ENCODE data around the gene CCDC61. TPM values are rescaled to one million over a fixed set of nuclear protein-coding genes. Genes with fewer than 3 reads are reported as not detected.

Gene CCDC61
- total and polyA plus RNA-seq, 2 of the 8 experiments (the other 6 are each of a cell fraction or from before 2014, with no cell fraction given) = 7.8 to 17.4 TPM

GRCh38 chr19:46066471-46066870, 71.2 kb downstream of the CCDC61 start:
- Histone ChIP-seq H3K27me3 (replicated peaks in 1 of 4; ENCODE audit: control insufficient read depth in 3 of 4, extremely low read depth in 1 of 4, insufficient read depth in 3 of 4, low read length in 3 of 4) (no peaks in the 10 kb centered on the region), H3K79me1 (ENCODE audit: low read depth, low read length) (no peaks in the 10 kb centered on the region)

More at GRCh38 chr19:46066471-46066870, 71.2 kb downstream of the CCDC61 start:
- no peak overlapping the region for H2AK5ac ChIP-seq (ENCODE audit: low read depth, low read length)
- DNase-seq (ENCODE audit: low read depth in 1 of 2, low spot score in 2 of 2) (no peak), FAIRE-seq (no peak)
- H2BK5ac ChIP-seq (ENCODE audit: low read depth, low read length) = no peak overlapping the region
- no peaks in the 10 kb centered on the region for H3K79me2 ChIP-seq (ENCODE audit: control insufficient read depth in 1 of 2, insufficient read depth in 2 of 2, low read length in 2 of 2)
- no peaks in the 10 kb centered on the region for H3K36me3 ChIP-seq (ENCODE audit: control insufficient read depth in 2 of 4, insufficient read depth in 4 of 4, low read length in 3 of 4)
- H4K20me1 ChIP-seq (replicated peaks in 1 of 2; ENCODE audit: control insufficient read depth in 1 of 2, insufficient read depth in 2 of 2, low read length in 2 of 2) = no peaks in the 10 kb centered on the region
- no peak overlapping the region for H4K8ac ChIP-seq (ENCODE audit: extremely low read depth, insufficient read depth, low read length)
- no peak overlapping the region for H3K56ac ChIP-seq (replicated peaks; ENCODE audit: insufficient read length, low read depth, low read length)
- no peak overlapping the region for H3K4me2 ChIP-seq (ENCODE audit: insufficient read depth in 1 of 2, low read depth in 2 of 2, low read length in 2 of 2)
- ChIA-PET POLR2A (ENCODE audit: partially characterized antibody) (interaction anchor here (1.1 to 1.6 kb wide), 2 partner anchors 11 to 45 kb away, joined by 3 to 4 read pairs; no protein-coding TSS in a partner anchor), CTCF (ENCODE audit: partially characterized antibody) (interaction anchor here (0.5 to 7.5 kb wide), 6 partner anchors 11 to 198 kb away, joined by 3 to 66 read pairs (median 5); partner anchors contain the start of gene PGLYRP1)
- no peak overlapping the region for H3K4me3 ChIP-seq (ENCODE audit: extremely low read depth in 1 of 4, insufficient read depth in 2 of 4, low read depth in 3 of 4, low read length in 4 of 4)
- H3K23ac ChIP-seq (ENCODE audit: insufficient read length) = no peak overlapping the region
- no peaks in the 10 kb centered on the region for H3K4me1 ChIP-seq (replicated peaks in 1 of 4; ENCODE audit: control insufficient read depth in 3 of 4, insufficient read depth in 4 of 4, low read length in 3 of 4)
- H2AFZ ChIP-seq (ENCODE audit: low read length) = no peak overlapping the region
- no peak for TF ChIP-seq RNF2 (IDR thresholded peaks at IDR 0.05; ENCODE audit: borderline replicate concordance, low read depth, low read length, missing control alignments, poor library complexity, severe bottlenecking)
- no peak for TF ChIP-seq TAF1 (IDR thresholded peaks at IDR 0.05; ENCODE audit: low read depth, low read length)
- no peak overlapping the region for H3K4ac ChIP-seq (replicated peaks; ENCODE audit: insufficient read length, low read depth, low read length)
- no peak overlapping the region for H3K27ac ChIP-seq (ENCODE audit: low read depth, low read length)
- H2BK15ac ChIP-seq (ENCODE audit: low read length) = no peak overlapping the region
- H4K91ac ChIP-seq (replicated peaks; ENCODE audit: insufficient read length, low read length) = no peak overlapping the region
- 79% methylated on average over 1 of the region's 1 CpG; no CpG with 5 or more reads in 1 of the 2 experiments for WGBS, 2 experiments (ENCODE audit: extremely low coverage in 1 of 2, insufficient coverage in 1 of 2, insufficient read length in 1 of 2, insufficient replicate concordance in 2 of 2, low coverage in 1 of 2, low lambda C conversion rate in 2 of 2, missing lambda C conversion rate in 1 of 2)
- H3K9me3 ChIP-seq (ENCODE audit: insufficient read depth in 2 of 2, low read depth in 1 of 2, low read length in 1 of 2) = peaks cover 3 to 6% of the 10 kb centered on the region in 2 experiments; a peak in 2 of 4 replicates
- no peak overlapping the region for H2BK12ac ChIP-seq (ENCODE audit: low read depth, low read length)
- no peak overlapping the region for H3K18ac ChIP-seq (ENCODE audit: extremely low read depth, low read length)
- H4K5ac ChIP-seq (ENCODE audit: insufficient read length, low read depth, low read length) = no peak overlapping the region
- H2BK120ac ChIP-seq (replicated peaks; ENCODE audit: low read depth, low read length) = no peak overlapping the region
- no peak overlapping the region for H3K9ac ChIP-seq (replicated peaks in 1 of 4; ENCODE audit: extremely low read depth in 1 of 4, low read depth in 3 of 4, low read length in 3 of 4)
- no peak overlapping the region for H3K14ac ChIP-seq (ENCODE audit: insufficient read length)
- no peak overlapping the region for H2BK20ac ChIP-seq (ENCODE audit: low read length)
- peaks cover 1% of the 10 kb centered on the region; the same call in 1 of the 2 replicates for H3K23me2 ChIP-seq (ENCODE audit: low read depth, low read length)

Data from H1 (cell line).